22Rv1 (cell line): Measurements from ENCODE around the gene APBB2.

ENCODE experiments used
- ZFX ChIP-seq: fragments of 450-650 bp; IDR thresholded peaks from 2 replicates; pipeline ENCODE4 v1.6.1; 2017; ENCODE audit warnings: antibody characterized with exemption, borderline replicate concordance
- TF ChIP-seq, protein P1 (sequence below): fragments of 450-650 bp; IDR thresholded peaks from 2 replicates; pipeline ENCODE4 v1.5.1; 2017; ENCODE audit warnings: mild to moderate bottlenecking

DNA sequence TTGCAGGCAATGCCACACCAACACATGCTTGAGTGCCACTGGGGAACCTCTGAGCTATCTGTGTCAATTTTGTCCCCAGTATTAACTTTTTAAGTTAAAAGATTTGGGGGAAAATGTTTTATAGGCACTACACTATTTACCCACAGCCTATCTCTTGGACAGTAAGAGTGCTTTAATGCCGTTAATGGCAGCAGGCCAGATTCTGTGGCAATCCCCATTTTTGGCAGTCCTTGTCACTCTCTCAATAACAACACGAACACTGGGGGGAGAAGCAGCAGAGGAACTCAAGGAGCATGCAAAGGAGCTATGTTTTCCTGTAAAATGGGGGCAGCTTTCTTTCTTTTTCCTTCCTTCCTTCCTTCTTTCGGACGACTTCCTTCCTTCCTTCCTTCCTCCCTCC lies 296.0 kb downstream of the APBB2 start:
- TF ChIP-seq, protein P1, sequence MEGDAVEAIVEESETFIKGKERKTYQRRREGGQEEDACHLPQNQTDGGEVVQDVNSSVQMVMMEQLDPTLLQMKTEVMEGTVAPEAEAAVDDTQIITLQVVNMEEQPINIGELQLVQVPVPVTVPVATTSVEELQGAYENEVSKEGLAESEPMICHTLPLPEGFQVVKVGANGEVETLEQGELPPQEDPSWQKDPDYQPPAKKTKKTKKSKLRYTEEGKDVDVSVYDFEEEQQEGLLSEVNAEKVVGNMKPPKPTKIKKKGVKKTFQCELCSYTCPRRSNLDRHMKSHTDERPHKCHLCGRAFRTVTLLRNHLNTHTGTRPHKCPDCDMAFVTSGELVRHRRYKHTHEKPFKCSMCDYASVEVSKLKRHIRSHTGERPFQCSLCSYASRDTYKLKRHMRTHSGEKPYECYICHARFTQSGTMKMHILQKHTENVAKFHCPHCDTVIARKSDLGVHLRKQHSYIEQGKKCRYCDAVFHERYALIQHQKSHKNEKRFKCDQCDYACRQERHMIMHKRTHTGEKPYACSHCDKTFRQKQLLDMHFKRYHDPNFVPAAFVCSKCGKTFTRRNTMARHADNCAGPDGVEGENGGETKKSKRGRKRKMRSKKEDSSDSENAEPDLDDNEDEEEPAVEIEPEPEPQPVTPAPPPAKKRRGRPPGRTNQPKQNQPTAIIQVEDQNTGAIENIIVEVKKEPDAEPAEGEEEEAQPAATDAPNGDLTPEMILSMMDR: no peak
- TF ChIP-seq ZFX: no peak
